ENCODE data around the gene PPP1R3E. TPM values are rescaled to one million over a fixed set of nuclear protein-coding genes. Genes with fewer than 3 reads are reported as not detected.
A peak's percentile ranks its signal among the peaks of the same experiment; 100 is the strongest.
"Not testable (repeated sequence)": the region's sequence is repeated elsewhere in the genome, so short reads cannot be mapped to it uniquely, and the experiment has no call there.

PPP1R3E gene
- polyA plus RNA-seq, 3 donors, result 23.1 to 37.8 (median 28.2) TPM

- peak; percentile 95 to 98 (median 98) for DNase-seq (ENCODE audit: extremely low read depth in 1 of 11, low read depth in 9 of 11, low spot score in 4 of 11)
Measured at GRCh38 chr14:23301288-23301968, 1.2 kb downstream of the PPP1R3E start.

DNA sequence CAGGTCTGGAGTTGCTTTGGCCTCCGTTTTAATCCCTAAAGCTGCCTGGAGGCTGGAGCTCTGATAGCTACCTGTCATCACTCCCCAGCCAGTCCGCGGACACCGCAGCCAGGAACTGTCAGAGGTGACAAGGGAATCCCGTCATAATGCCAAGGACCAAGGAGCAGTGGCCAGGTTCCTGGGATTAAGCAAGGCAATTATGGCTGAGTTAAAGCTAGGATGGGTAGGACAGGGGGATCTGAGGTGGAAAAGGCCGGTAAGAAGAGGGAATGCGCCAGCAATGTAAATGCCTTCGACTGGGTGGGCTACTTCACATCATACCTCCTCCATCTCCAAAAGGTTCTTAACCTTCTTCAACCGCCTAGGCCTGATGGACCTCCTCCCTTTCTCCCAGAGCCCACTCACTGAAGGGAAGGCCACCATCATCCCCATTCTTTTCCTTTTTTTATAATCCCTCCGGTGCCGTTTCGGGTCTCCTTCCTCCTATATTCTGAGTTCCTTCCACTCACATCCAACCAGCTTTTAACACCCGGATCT is 1.9 kb downstream of the PPP1R3E start:
- peak in 1 of 11 donors; percentile 15 for DNase-seq (ENCODE audit: extremely low read depth in 1 of 11, low read depth in 9 of 11, low spot score in 4 of 11)

GRCh38 chr14:23299986-23300686 is 2.5 kb downstream of the PPP1R3E start:
- DNase-seq (ENCODE audit: extremely low read depth in 1 of 11, low read depth in 9 of 11, low spot score in 4 of 11), result no peak

DNA sequence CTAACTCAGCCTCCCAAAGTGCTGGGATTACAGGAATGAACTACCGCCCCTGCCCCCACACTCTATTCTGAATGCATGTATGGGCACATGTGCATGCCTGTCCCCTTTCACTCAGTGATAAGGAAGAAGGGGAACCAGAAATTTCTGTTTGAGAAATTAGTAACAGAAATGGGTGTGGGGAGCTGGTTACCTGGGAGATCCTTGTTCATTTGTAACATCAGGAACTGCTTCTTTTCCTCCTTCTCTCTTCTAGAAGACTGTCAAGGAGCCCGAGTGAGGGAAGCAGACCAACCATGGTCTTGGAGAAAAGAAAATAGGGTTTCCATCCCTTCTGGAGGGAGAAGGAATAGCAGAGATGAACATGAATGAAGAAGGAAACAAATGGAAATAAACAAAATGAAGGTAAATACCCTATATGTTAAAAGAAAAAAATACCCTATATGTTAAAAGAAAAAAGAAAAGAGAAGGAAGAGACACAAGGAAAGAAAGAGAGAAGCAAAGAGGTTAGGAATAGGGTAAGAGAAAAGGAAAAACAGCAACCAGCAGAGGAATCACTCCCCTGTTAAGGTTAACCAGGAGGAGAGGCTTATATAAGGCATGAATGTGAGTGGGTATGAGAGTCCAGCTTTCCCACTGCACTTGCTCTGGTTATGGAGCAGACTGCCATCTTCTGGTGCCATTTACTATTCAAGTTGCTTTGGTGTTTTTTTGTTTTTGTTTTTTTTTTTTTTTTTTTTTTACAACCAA is 3.3 kb downstream of the PPP1R3E start:
- peak in 2 of 11 donors; percentile 35 to 46 for DNase-seq (ENCODE audit: extremely low read depth in 1 of 11, low read depth in 9 of 11, low spot score in 4 of 11)

- no peak for DNase-seq (ENCODE audit: extremely low read depth in 1 of 11, low read depth in 9 of 11, low spot score in 4 of 11)
Measured at GRCh38 chr14:23297611-23298277, 4.9 kb downstream of the PPP1R3E start.

GRCh38 chr14:23297096-23297495 is 5.6 kb downstream of the PPP1R3E start:
- DNase-seq (ENCODE audit: extremely low read depth in 1 of 11, low read depth in 9 of 11, low spot score in 4 of 11), result no peak

DNA sequence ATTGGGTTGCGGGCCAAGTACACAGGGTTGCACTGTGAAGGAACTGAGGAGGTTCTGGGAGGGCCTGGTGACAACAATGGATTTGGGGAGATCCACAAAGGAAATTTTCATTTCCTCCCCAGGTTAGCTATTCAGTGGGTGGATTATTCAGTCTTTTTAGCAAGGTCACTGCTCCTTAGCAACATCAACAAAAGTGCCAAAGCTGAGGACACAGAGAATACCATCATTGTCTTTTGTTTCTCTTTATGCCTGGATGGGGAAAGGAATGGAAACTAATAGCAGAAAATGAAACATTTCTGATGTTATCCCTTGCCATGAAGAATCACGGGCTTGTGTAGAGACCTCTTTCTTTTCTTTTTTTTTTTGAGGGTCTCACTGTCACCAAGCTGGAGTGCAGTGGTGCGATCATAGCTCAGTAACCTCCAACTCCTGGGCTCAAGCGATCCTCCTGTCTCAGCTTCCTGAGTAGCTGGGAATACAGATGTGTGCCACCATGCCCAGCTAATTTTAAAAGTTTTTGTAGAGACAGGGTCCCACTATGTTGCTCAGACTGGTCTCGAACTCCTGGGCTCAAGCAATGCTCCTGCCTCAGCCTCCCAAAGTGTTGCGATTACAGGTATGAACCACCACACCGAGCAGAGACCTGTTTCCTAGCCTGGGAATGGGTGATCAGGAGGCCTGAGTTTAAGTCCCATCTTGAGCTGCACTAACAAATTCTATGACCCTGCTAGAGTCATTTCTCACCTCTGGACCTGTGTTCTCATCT is 6.5 kb downstream of the PPP1R3E start:
- DNase-seq (ENCODE audit: extremely low read depth in 1 of 11, low read depth in 9 of 11, low spot score in 4 of 11), result no peak

GRCh38 chr14:23294734-23295561 is 7.7 kb downstream of the PPP1R3E start:
- peak in 2 of 11 donors; percentile 38 to 59 for DNase-seq (ENCODE audit: extremely low read depth in 1 of 11, low read depth in 9 of 11, low spot score in 4 of 11)

GRCh38 chr14:23286902-23287479 is 15.7 kb downstream of the PPP1R3E start:
- no peak for DNase-seq (ENCODE audit: extremely low read depth in 1 of 11, low read depth in 9 of 11, low spot score in 4 of 11)

GRCh38 chr14:23286020-23286901 is 16.4 kb downstream of the PPP1R3E start, which contains the start of gene HOMEZ:
TSS of gene HOMEZ (minus strand) at chr14:23286132. CDS start at chr14:23285952, 180 bp downstream.
- DNase-seq (ENCODE audit: extremely low read depth in 1 of 11, low read depth in 9 of 11, low spot score in 4 of 11), result peak; percentile 85 to 97 (median 96)

DNA sequence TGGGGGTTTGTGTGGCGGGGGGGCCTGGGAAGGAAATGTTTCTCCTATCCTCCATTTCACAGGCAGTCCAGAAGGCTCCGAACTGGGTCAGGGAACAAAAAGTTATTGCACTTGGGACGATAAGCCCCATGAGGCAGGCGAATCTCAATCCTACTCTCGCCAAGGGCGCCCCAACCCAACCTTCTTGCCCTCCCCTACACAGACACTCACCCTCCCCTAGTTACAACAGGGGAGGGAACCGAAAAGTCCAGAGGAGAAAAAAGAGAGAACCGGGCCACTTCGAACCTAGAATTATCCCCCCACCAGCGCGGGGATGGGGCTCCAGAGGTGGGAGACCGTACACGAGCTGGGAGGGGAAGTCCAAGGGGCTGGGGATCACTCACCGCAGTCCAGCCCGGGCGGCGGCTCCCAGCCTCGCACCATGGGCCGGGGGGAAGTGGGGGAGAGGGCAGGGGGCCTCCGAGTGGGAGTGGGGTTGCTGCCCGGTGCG is 17.1 kb downstream of the PPP1R3E start:
- DNase-seq (ENCODE audit: extremely low read depth in 1 of 11, low read depth in 9 of 11, low spot score in 4 of 11), result no peak

GRCh38 chr14:23284654-23285529 is 17.8 kb downstream of the PPP1R3E start:
- DNase-seq (ENCODE audit: extremely low read depth in 1 of 11, low read depth in 9 of 11, low spot score in 4 of 11), result no peak

GRCh38 chr14:23281247-23281646 is 21.4 kb downstream of the PPP1R3E start:
- no peak for DNase-seq (ENCODE audit: extremely low read depth in 1 of 11, low read depth in 9 of 11, low spot score in 4 of 11)

DNA sequence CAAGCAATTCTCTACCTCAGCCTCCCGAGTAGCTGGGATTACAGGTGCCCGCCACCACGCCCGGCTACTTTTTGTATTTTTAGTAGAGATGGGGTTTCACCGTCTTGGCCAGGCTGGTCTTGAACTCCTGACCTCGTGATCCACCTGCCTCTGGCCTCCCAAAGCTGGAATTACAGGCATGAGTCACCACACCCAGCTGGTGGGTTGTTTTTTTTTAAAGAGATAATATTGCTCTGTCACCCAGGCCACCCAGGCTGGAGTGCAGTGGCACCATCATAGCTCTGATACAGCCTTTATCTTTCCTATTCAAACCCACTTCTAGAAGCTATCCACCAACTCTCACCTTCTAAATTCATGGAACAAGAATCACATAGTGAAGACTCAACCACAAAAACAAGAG is 24.7 kb downstream of the PPP1R3E start:
- DNase-seq (ENCODE audit: extremely low read depth in 1 of 11, low read depth in 9 of 11, low spot score in 4 of 11), result not testable (repeated sequence)

DNA sequence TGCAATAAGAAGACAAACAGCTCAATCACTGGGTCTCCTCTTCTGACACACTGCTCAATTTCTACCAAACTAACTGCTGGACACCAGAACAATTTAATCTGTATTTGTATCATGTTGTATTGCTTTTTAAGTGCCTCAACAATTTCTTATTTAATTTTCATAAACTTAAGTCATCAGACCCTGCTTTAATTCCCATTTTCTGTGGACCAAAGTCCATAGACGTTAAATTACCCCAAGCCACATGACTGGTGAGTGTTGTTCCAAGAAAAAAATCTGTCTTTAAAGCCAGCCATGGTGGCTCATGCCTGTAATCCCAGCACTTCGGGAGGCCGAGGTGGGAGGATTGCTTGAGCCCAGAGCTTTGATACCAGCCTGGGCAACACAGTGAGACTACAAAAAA is 25.5 kb downstream of the PPP1R3E start:
- no peak for DNase-seq (ENCODE audit: extremely low read depth in 1 of 11, low read depth in 9 of 11, low spot score in 4 of 11)

Data from renal cortex interstitium (tissue), 11 donors.